Fibroblast of villous mesenchyme (primary cell): ENCODE results near the gene CD164. TPM values are rescaled to one million over a fixed set of nuclear protein-coding genes. Genes with fewer than 3 reads are reported as not detected.

Experiments used
- DNase-seq: peaks from one replicate; pipeline ENCODE4 v3.0.0-alpha.2; 2010; ENCODE audit warnings: low read depth
- H3K4me3 ChIP-seq: 2 replicates; pipeline ENCODE4 v1.5.1; 2011; ENCODE audit warnings: low read depth, mild to moderate bottlenecking, low read length
- CTCF ChIP-seq: IDR thresholded peaks from 2 replicates; pipeline ENCODE4 v1.5.1; 2012; ENCODE audit warnings: low read depth, mild to moderate bottlenecking, low read length; ENCODE audit not compliant: insufficient read depth
- total RNA-seq: library from RNA; depleted of rRNA; stranded (reverse); fragments of >200 nt; gene quantifications from 2 replicates; pipeline ENCODE4 v1.2.3, GENCODE V29; 2012

Gene CD164
- total RNA-seq, 1 donor: 167 TPM

- DNase-seq: no peak
- no peak for TF ChIP-seq CTCF
- H3K4me3 ChIP-seq: no peak overlapping the region
Measured at GRCh38 chr6:109318328-109318876, 63.9 kb downstream of the CD164 start.

- no peak for DNase-seq
- TF ChIP-seq CTCF: no peak
- no peak overlapping the region for H3K4me3 ChIP-seq
Measured at GRCh38 chr6:109316909-109317308, 65.4 kb downstream of the CD164 start.

Other genes with a start within 250 kb of the CD164 start
- gene PPIL6, start 58.2 kb upstream of the CD164 start, total RNA-seq: 0.97 and 1.7 TPM in 2 replicates
- gene SMPD2, start 58.3 kb upstream of the CD164 start, total RNA-seq: 7.3 and 11.3 TPM in 2 replicates
- gene MICAL1, start 73.3 kb upstream of the CD164 start, total RNA-seq: 54.1 and 55.3 TPM in 2 replicates
- gene ZBTB24, start 100.8 kb upstream of the CD164 start, total RNA-seq: 8.1 and 10.4 TPM in 2 replicates